Measurements from ENCODE around the gene VWA2.

DNA sequence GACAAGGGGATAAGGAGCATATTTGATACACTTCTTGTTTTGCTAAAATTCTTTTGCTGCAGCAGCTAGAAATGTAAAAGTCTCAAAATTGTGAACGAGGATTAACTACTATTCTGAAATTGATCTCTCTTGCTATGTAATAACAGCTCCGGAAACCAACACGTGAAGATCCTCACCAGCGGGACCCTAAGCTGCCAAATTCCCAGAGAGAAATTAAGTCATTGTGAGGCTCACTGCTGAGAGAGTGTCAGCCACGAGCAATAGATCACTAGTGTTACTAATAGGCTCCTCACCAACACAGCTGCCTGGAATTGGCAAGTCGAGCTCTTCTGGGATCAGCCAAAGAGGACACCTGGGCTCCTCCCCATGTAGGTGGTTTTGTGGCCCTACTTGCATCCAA lies 5.6 kb upstream of the VWA2 start:
- TF ChIP-seq, protein P1, sequence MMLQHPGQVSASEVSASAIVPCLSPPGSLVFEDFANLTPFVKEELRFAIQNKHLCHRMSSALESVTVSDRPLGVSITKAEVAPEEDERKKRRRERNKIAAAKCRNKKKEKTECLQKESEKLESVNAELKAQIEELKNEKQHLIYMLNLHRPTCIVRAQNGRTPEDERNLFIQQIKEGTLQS (IDR thresholded peaks at IDR 0.05; ENCODE audit: borderline replicate concordance, extremely low read depth, low read depth, low read length), result no peak
- TF ChIP-seq, protein P2, sequence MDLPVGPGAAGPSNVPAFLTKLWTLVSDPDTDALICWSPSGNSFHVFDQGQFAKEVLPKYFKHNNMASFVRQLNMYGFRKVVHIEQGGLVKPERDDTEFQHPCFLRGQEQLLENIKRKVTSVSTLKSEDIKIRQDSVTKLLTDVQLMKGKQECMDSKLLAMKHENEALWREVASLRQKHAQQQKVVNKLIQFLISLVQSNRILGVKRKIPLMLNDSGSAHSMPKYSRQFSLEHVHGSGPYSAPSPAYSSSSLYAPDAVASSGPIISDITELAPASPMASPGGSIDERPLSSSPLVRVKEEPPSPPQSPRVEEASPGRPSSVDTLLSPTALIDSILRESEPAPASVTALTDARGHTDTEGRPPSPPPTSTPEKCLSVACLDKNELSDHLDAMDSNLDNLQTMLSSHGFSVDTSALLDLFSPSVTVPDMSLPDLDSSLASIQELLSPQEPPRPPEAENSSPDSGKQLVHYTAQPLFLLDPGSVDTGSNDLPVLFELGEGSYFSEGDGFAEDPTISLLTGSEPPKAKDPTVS (IDR thresholded peaks at IDR 0.05; ENCODE audit: low read depth, low read length), result no peak
- TF ChIP-seq EP300 (IDR thresholded peaks at IDR 0.05; ENCODE audit: borderline replicate concordance in 1 of 2, control insufficient read depth in 1 of 2, low read depth in 2 of 2, low read length in 2 of 2) (no peak), RAD51 (IDR thresholded peaks at IDR 0.05) (no peak), ZNF24 (IDR thresholded peaks at IDR 0.05) (no peak), POLR2AphosphoS5 (IDR thresholded peaks at IDR 0.05; ENCODE audit: low read length) (no peak)
- TF ChIP-seq, protein P3, sequence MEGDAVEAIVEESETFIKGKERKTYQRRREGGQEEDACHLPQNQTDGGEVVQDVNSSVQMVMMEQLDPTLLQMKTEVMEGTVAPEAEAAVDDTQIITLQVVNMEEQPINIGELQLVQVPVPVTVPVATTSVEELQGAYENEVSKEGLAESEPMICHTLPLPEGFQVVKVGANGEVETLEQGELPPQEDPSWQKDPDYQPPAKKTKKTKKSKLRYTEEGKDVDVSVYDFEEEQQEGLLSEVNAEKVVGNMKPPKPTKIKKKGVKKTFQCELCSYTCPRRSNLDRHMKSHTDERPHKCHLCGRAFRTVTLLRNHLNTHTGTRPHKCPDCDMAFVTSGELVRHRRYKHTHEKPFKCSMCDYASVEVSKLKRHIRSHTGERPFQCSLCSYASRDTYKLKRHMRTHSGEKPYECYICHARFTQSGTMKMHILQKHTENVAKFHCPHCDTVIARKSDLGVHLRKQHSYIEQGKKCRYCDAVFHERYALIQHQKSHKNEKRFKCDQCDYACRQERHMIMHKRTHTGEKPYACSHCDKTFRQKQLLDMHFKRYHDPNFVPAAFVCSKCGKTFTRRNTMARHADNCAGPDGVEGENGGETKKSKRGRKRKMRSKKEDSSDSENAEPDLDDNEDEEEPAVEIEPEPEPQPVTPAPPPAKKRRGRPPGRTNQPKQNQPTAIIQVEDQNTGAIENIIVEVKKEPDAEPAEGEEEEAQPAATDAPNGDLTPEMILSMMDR (IDR thresholded peaks at IDR 0.05 in 2 of 3, conservative IDR thresholded peaks at IDR 0.05 in 1 of 3; ENCODE audit: control insufficient read depth in 2 of 3, extremely low read depth in 1 of 3, insufficient read depth in 1 of 3, low read depth in 3 of 3, low read length in 3 of 3), result no peak
